ENCODE data around the gene EFCAB9.

Gene EFCAB9

GRCh38 chr5:172170251-172170701 is 23.7 kb upstream of the EFCAB9 start:
- DNase-seq (ENCODE audit: low spot score): no peak
- in situ Hi-C loops (cut with MboI; ENCODE audit: low sequenced_read_pairs, unreplicated experiment): no loop called here
- TF ChIP-seq CTCF (IDR thresholded peaks at IDR 0.05; ENCODE audit: borderline replicate concordance, control extremely low read depth, extremely low read depth, insufficient read depth, missing control alignments): no peak

GRCh38 chr5:172171118-172171517 is 22.9 kb upstream of the EFCAB9 start:
- TF ChIP-seq CTCF (IDR thresholded peaks at IDR 0.05; ENCODE audit: borderline replicate concordance, control extremely low read depth, extremely low read depth, insufficient read depth, missing control alignments): no peak
- in situ Hi-C loops (cut with MboI; ENCODE audit: low sequenced_read_pairs, unreplicated experiment): no loop called here
- DNase-seq (ENCODE audit: low spot score): no peak

- DNase-seq (ENCODE audit: low spot score): no peak
- no peak for TF ChIP-seq CTCF (IDR thresholded peaks at IDR 0.05; ENCODE audit: borderline replicate concordance, control extremely low read depth, extremely low read depth, insufficient read depth, missing control alignments)
- in situ Hi-C loops (cut with MboI; ENCODE audit: low sequenced_read_pairs, unreplicated experiment): no loop called here
Measured at GRCh38 chr5:172172912-172173563, 20.9 kb upstream of the EFCAB9 start.

GRCh38 chr5:172173564-172174153 is 20.3 kb upstream of the EFCAB9 start:
- in situ Hi-C loops (cut with MboI; ENCODE audit: low sequenced_read_pairs, unreplicated experiment): no loop called here
- no peak for DNase-seq (ENCODE audit: low spot score)
- no peak for TF ChIP-seq CTCF (IDR thresholded peaks at IDR 0.05; ENCODE audit: borderline replicate concordance, control extremely low read depth, extremely low read depth, insufficient read depth, missing control alignments)

GRCh38 chr5:172175263-172175719 is 18.7 kb upstream of the EFCAB9 start:
- in situ Hi-C loops (cut with MboI; ENCODE audit: low sequenced_read_pairs, unreplicated experiment): loop anchor here (5.0 kb wide), 1 partner anchor 63 kb away; no protein-coding TSS in a partner anchor
- DNase-seq (ENCODE audit: low spot score): peak; percentile 81
- no peak for TF ChIP-seq CTCF (IDR thresholded peaks at IDR 0.05; ENCODE audit: borderline replicate concordance, control extremely low read depth, extremely low read depth, insufficient read depth, missing control alignments)

GRCh38 chr5:172177176-172177575 is 16.8 kb upstream of the EFCAB9 start:
- in situ Hi-C loops (cut with MboI; ENCODE audit: low sequenced_read_pairs, unreplicated experiment): loop anchor here (5.0 kb wide), 1 partner anchor 65 kb away; no protein-coding TSS in a partner anchor
- DNase-seq (ENCODE audit: low spot score): no peak

More at GRCh38 chr5:172177176-172177575, 16.8 kb upstream of the EFCAB9 start:
- TF ChIP-seq CTCF (IDR thresholded peaks at IDR 0.05; ENCODE audit: borderline replicate concordance, control extremely low read depth, extremely low read depth, insufficient read depth, missing control alignments): no peak

All from GM13976 (cell line).